Ishikawa (cell line): ENCODE data around the gene ORM2.

Experiments
- CEBPB ChIP-seq: IDR thresholded peaks from 2 replicates; pipeline ENCODE4 v1.6.1; 2012
- CREB1 ChIP-seq: IDR thresholded peaks from 2 replicates; pipeline ENCODE4 v1.6.1; 2012; ENCODE audit warnings: low read depth
- EGR1 ChIP-seq: IDR thresholded peaks from 2 replicates; pipeline ENCODE4 v1.6.1; 2012
- EP300 ChIP-seq: IDR thresholded peaks from 2 replicates; pipeline ENCODE4 v1.6.1; 2012; ENCODE audit warnings: borderline replicate concordance
- FOXM1 ChIP-seq: IDR thresholded peaks from 2 replicates; pipeline ENCODE4 v1.6.1; 2012; ENCODE audit warnings: low read depth, borderline replicate concordance
- NFIC ChIP-seq: IDR thresholded peaks from 2 replicates; pipeline ENCODE4 v1.6.1; 2012
- RAD21 ChIP-seq: IDR thresholded peaks from 2 replicates; pipeline ENCODE4 v1.6.1; 2012; ENCODE audit warnings: low read depth
- TAF1 ChIP-seq: IDR thresholded peaks from 2 replicates; pipeline ENCODE4 v1.6.1; 2012; ENCODE audit warnings: low read depth, mild to moderate bottlenecking
- TCF12 ChIP-seq: IDR thresholded peaks from 2 replicates; pipeline ENCODE4 v1.6.1; 2012; ENCODE audit warnings: low read depth
- TEAD4 ChIP-seq: IDR thresholded peaks from 2 replicates; pipeline ENCODE4 v1.6.1; 2012
- YY1 ChIP-seq: IDR thresholded peaks from 2 replicates; pipeline ENCODE4 v1.6.1; 2012; ENCODE audit warnings: low read depth
- ZBTB7A ChIP-seq: IDR thresholded peaks from 2 replicates; pipeline ENCODE4 v1.6.1; 2012; ENCODE audit warnings: low read depth
- TF ChIP-seq, protein P1 (sequence below): IDR thresholded peaks from 2 replicates; pipeline ENCODE4 v1.6.1; 2012
- TF ChIP-seq, protein P2 (sequence below): IDR thresholded peaks from 2 replicates; pipeline ENCODE4 v1.6.1; 2012; ENCODE audit warnings: low read depth, mild to moderate bottlenecking
- TF ChIP-seq, protein P3 (sequence below): IDR thresholded peaks from 2 replicates; pipeline ENCODE4 v1.6.1; 2012

Gene ORM2

DNA sequence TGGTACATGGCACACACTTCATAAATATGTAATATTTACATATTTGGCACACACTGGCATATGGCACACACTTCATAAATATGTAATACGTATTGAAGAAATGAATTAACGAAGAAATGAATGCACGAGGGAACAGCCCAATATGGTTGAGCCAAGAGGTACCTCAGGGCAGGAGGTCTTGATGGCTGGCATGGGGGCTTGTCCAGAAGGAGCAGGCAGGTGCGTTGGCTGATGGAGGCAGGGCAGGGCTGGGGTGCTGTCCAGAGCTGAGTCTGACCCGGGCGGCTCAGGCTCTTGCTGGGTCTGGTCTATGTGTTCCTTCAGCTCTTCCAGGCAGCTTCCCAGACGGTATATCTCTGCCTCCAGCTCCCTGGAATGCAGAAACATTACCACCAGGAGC is 31.9 kb downstream of the ORM2 start:
- TF ChIP-seq, protein P1, sequence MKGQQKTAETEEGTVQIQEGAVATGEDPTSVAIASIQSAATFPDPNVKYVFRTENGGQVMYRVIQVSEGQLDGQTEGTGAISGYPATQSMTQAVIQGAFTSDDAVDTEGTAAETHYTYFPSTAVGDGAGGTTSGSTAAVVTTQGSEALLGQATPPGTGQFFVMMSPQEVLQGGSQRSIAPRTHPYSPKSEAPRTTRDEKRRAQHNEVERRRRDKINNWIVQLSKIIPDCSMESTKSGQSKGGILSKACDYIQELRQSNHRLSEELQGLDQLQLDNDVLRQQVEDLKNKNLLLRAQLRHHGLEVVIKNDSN = no peak
- no peak for TF ChIP-seq EP300
- TF ChIP-seq EGR1 = no peak
- no peak for TF ChIP-seq CREB1
- no peak for TF ChIP-seq FOXM1
- TF ChIP-seq YY1 = no peak
- TF ChIP-seq TAF1 = no peak
- TF ChIP-seq TEAD4 = no peak
- TF ChIP-seq, protein P2, sequence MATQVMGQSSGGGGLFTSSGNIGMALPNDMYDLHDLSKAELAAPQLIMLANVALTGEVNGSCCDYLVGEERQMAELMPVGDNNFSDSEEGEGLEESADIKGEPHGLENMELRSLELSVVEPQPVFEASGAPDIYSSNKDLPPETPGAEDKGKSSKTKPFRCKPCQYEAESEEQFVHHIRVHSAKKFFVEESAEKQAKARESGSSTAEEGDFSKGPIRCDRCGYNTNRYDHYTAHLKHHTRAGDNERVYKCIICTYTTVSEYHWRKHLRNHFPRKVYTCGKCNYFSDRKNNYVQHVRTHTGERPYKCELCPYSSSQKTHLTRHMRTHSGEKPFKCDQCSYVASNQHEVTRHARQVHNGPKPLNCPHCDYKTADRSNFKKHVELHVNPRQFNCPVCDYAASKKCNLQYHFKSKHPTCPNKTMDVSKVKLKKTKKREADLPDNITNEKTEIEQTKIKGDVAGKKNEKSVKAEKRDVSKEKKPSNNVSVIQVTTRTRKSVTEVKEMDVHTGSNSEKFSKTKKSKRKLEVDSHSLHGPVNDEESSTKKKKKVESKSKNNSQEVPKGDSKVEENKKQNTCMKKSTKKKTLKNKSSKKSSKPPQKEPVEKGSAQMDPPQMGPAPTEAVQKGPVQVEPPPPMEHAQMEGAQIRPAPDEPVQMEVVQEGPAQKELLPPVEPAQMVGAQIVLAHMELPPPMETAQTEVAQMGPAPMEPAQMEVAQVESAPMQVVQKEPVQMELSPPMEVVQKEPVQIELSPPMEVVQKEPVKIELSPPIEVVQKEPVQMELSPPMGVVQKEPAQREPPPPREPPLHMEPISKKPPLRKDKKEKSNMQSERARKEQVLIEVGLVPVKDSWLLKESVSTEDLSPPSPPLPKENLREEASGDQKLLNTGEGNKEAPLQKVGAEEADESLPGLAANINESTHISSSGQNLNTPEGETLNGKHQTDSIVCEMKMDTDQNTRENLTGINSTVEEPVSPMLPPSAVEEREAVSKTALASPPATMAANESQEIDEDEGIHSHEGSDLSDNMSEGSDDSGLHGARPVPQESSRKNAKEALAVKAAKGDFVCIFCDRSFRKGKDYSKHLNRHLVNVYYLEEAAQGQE = no peak
- TF ChIP-seq CEBPB = no peak
- no peak for TF ChIP-seq NFIC
- TF ChIP-seq TCF12 = no peak
- no peak for TF ChIP-seq ZBTB7A
- TF ChIP-seq RAD21 = no peak
- TF ChIP-seq, protein P3, sequence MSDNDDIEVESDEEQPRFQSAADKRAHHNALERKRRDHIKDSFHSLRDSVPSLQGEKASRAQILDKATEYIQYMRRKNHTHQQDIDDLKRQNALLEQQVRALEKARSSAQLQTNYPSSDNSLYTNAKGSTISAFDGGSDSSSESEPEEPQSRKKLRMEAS = no peak

DNA sequence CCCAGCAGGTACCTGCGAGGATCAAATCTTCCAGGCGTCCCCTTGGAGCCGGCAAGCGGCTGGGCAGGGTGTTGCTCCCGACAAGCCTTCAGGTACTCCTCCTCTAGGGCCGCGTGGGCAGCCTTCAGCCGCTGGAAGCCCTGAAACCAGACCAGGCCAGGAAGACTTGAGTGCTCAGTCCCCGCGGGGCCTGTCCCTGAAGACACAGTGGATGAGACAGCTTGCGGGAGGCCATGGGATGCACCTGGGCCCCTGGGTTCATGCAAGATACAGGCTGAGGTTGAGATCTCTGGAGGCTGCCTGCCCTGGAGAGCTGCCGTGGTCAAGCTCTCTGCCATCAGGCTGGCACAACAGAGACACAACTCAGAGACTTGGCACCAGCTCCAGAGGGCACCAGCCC is 32.7 kb downstream of the ORM2 start:
- no peak for TF ChIP-seq FOXM1
- TF ChIP-seq EP300 = no peak
- no peak for TF ChIP-seq CREB1
- no peak for TF ChIP-seq RAD21
- TF ChIP-seq, protein P3 = no peak
- no peak for TF ChIP-seq YY1
- no peak for TF ChIP-seq NFIC
- no peak for TF ChIP-seq ZBTB7A
- TF ChIP-seq, protein P1 = no peak
- no peak for TF ChIP-seq TAF1
- no peak for TF ChIP-seq TEAD4
- no peak for TF ChIP-seq CEBPB
- TF ChIP-seq EGR1 = no peak
- TF ChIP-seq TCF12 = no peak
- TF ChIP-seq, protein P2 = no peak

DNA sequence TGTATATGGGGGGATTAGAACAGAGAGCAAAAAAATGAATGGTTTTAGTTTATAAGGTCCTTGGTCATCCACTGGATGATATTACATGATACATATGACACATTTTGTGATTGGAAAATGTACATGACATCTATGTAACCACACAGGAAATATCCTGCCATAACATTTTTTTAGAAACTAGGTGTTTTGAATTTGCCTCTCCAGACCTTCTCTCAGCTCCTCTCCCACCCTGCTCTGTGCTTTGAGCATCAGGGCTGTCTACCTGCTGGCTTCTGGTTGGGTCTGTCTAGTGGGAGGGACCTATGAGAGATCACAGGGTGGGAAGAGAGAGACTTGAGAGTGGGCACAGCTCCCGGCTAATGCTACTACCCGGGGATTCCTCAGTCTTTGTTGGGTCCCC is 33.8 kb downstream of the ORM2 start:
- TF ChIP-seq RAD21 = no peak
- TF ChIP-seq TEAD4 = no peak
- TF ChIP-seq, protein P3 = no peak
- TF ChIP-seq, protein P1 = no peak
- no peak for TF ChIP-seq NFIC
- no peak for TF ChIP-seq YY1
- TF ChIP-seq CEBPB = no peak
- TF ChIP-seq, protein P2 = no peak
- TF ChIP-seq CREB1 = no peak
- TF ChIP-seq TCF12 = no peak
- no peak for TF ChIP-seq FOXM1
- no peak for TF ChIP-seq ZBTB7A
- TF ChIP-seq EP300 = no peak
- TF ChIP-seq EGR1 = no peak
- no peak for TF ChIP-seq TAF1
